ENCODE measurements around the gene RPS29.
"Not testable (repeated sequence)": the region's sequence is repeated elsewhere in the genome, so short reads cannot be mapped to it uniquely, and the experiment has no call there.

The RPS29 gene

GRCh38 chr14:49594347-49595091, 8.3 kb upstream of the RPS29 start:
- DNase-seq: no peak

- DNase-seq: no peak
Measured at GRCh38 chr14:49593016-49593415, 6.8 kb upstream of the RPS29 start.

- DNase-seq: no peak
Measured at GRCh38 chr14:49589387-49589786, 3.2 kb upstream of the RPS29 start.

- DNase-seq: peak; percentile 70
Measured at GRCh38 chr14:49586673-49587460, 687 bp upstream of the RPS29 start.

- not testable (repeated sequence) for DNase-seq
Measured at GRCh38 chr14:49584981-49585640, 1.1 kb downstream of the RPS29 start.

GRCh38 chr14:49584058-49584457, 2.1 kb downstream of the RPS29 start:
- DNase-seq: no peak

- DNase-seq: no peak
Measured at GRCh38 chr14:49583629-49584028, 2.6 kb downstream of the RPS29 start.

GRCh38 chr14:49582113-49582977, 3.8 kb downstream of the RPS29 start:
- DNase-seq: no peak

GRCh38 chr14:49581209-49582112, 4.7 kb downstream of the RPS29 start:
- DNase-seq: no peak

- DNase-seq: no peak
Measured at GRCh38 chr14:49579841-49580240, 6.3 kb downstream of the RPS29 start.

- no peak for DNase-seq
Measured at GRCh38 chr14:49578141-49578540, 8.0 kb downstream of the RPS29 start.

- no peak for DNase-seq
Measured at GRCh38 chr14:49574038-49574437, 12.1 kb downstream of the RPS29 start.

GRCh38 chr14:49569281-49569680, 16.9 kb downstream of the RPS29 start:
- no peak for DNase-seq

GRCh38 chr14:49566714-49567113, 19.5 kb downstream of the RPS29 start:
- DNase-seq: no peak

- DNase-seq: no peak
Measured at GRCh38 chr14:49559979-49560768, 26.0 kb downstream of the RPS29 start.

- DNase-seq: peak; percentile 88
Measured at GRCh38 chr14:49553892-49554291, 32.3 kb downstream of the RPS29 start.

- no peak for DNase-seq
Measured at GRCh38 chr14:49553106-49553505, 33.1 kb downstream of the RPS29 start.

- no peak for DNase-seq
Measured at GRCh38 chr14:49551569-49551968, 34.6 kb downstream of the RPS29 start.

- no peak for DNase-seq
Measured at GRCh38 chr14:49550286-49551184, 35.6 kb downstream of the RPS29 start.

- no peak for DNase-seq
Measured at GRCh38 chr14:49549881-49550280, 36.3 kb downstream of the RPS29 start.

All from NCI-H2029 (cell line).